NOMO-1 (cell line): ENCODE data around the gene CEP63.
"Not testable (repeated sequence)": the region's sequence is repeated elsewhere in the genome, so short reads cannot be mapped to it uniquely, and the experiment has no call there.

ENCODE experiments used
- DNase-seq, 2 experiments: peaks; one replicate each; lab custom pipeline; 2025; ENCODE audit not compliant: unreplicated experiment in 2 of 2; lab: John Stamatoyannopoulos, UW

The CEP63 gene

DNA sequence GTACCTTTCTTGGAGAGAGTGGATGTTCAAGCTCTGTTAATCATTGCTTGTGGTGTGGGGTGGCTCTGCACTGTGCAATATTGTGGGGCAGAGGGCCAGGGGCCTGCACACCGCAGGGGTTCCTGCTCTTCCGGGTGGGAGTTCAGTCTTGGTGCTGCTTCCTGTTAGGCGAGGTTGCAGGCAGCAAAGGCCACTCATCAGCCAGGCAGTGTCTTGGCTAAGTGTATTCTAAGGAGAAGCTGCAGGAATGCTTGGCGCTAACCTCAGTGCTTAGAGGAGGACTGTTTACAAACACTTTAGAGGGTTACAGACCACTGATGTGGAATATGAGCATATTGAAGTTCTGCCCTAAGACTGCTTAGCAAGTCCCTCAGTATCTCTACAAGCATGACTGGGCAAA is 81.7 kb downstream of the CEP63 start:
- no peak for DNase-seq

DNA sequence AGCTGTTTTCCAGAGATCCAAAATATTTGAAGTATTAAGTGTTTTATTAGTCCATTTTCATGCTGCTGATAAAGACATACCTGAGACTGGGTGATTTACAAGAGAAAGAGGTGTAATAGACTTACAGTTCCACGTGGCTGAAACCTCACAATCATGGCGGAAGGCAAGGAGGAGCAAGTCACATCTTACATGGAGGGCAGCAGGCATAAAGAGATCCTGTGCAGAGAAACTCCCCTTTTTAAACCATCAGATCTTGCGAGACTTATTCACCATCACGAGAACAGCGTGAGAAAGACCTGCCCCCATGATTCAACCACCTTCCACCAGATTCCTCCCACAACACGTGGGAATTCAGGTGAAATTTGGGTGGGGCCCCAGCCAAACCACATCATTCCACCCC is 82.9 kb downstream of the CEP63 start:
- no peak for DNase-seq

DNA sequence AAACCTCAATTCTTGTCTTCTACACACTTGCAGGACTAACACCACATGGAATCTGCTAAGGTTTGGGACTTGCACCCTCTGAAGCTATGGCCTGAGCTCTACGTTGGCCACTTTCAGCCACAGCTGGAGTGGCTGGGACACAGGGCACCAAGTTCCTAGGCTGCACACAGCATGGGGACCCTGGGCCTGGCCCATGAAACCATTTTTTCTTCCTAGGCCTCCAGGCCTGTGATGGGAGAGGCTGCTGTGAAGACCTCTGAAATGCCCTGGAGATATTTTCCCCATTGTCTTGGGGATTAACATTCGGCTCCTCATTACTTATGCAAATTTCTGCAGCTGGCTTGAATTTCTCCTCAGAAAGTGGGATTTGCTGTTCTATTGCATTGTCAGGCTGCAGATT is 84.0 kb downstream of the CEP63 start:
- DNase-seq, result not testable (repeated sequence)

DNA sequence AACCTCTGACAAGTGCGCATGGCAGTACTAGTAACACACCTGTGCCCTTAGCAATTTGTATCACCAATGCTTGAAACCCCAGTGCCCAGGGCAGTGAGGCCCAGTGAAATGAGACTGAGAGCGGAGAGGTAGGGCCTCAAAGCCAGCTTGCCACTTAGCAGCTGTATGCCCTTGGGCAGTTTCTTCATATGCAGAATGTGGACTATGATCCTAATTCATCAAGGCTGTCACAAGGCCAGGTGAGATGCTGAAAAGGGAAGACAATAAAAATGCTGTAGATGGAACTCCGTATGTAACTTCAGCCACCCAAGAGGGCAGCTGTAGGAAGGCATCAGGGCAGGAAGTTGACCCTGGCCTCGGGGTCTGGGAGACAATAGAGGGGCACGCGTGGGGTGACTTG is 90.6 kb downstream of the CEP63 start:
- no peak for DNase-seq

DNA sequence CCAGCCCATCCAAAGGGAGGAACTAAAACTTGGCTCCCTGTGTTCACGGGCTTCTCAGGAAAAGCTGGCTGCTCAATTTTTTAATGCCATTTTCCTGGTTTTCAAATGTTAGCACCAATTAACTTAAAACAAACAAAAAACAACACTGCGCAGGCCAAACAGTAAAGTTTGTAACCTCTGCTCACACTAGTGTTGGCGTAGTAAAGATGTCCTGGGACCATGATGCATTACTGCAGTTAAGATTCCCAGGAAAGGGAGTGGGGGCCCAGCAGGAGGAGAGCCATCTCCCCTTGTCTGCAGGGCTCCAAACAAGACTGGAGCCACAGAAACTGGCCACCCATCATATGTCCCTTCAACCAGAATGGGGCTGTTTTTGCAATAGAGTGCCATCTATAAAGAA is 91.0 kb downstream of the CEP63 start:
- no peak for DNase-seq

DNA sequence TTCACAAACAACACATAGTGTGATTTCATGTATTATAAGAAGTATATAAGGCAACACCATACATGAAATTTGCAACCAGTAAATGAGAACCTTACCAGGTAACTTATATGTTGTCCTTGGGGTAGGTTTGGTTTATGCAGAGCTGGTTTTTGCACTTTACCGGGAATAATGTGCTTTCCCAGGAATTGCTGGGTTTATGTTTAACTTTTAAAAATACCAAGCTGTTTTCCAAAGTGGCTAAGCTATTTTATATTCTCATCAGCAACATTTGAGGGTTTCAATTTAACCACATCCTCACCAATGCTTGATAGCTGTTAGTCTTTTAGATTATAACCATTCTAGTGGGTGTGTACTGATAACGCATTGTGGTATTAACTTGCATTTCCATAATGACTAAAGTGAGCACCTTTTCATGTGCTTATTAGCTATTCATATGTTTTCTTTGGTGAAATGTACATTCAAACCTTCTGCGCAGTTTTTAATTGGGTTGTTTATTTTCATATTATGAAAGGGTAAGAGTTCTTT is 93.3 kb downstream of the CEP63 start:
- DNase-seq, result no peak

DNA sequence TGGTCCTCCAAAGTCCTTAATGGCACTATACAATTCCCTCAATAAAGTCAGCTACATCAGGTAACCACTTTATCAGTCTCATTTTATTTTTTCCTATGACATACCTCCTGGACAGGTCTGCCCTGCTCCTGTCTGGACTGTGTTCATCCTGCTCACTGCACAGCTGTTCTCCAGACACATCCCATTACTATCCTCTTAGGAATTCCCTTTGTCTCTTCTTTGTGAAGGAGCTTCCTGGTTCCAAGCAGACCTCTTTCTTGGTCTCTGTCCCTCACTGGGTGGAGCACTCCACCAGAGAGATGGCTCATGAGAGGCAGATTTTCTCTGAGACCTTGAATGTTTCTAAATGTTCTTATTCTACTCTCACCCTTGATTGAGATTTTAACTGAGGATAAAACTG is 104.9 kb downstream of the CEP63 start:
- no peak for DNase-seq

DNA sequence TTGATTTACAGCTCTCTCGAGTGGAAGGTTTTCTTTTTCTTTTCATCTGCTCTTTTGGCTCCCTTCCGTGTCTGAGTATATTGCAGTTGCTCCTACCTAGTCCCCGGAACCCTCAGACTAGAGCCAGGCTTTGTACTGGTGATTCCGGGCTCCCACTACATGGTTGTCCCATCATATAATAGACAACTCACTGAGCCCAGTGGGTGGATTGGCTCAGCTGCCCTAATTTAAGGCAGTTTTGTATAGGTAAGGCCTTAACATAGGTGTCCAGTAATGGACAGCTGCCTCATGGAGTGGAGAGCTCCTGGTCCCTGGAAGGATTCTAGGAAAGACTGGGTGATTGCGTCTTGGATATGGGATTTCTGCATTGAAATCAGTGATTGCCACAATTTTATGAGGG is 106.9 kb downstream of the CEP63 start:
- no peak for DNase-seq

DNA sequence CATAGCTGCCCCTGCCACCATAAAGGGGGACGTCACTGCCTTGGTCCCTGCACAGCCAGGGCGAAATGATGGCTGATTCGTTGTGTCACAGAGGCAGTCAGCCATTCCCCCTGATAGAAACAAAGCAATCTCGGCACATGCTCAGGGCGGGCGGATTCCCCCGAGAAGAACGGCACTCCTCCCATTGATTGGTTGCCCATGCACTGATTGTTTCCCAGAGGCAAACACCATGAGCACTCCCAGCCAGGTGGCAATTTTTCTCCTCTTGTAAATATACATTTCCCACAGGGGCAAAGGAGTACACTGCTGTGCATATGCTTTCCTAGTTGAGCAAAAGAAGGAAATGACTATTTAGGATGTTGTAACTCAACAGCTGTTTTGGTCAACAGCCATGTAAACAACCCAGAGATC is 108.5 kb downstream of the CEP63 start:
- no peak for DNase-seq

DNA sequence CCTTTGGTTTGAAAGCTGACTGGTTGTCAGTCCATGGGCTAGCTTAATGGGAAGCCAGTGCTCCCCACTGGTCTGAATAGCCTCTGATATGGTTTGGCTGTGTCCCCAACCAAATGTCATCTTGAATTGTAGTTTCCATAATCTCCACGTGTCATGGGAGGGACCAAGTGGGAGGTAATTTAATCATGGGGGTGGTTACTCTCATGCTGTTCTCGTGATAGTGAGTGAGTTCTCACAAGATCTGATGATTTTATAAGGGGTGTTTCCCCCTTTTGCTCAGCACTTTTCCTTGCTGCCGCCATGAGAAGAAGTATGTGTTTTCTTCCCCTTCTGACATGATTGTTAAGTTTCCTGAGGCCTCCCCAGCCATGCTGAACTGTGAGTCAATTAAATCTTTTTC is 109.1 kb downstream of the CEP63 start:
- not testable (repeated sequence) for DNase-seq

DNA sequence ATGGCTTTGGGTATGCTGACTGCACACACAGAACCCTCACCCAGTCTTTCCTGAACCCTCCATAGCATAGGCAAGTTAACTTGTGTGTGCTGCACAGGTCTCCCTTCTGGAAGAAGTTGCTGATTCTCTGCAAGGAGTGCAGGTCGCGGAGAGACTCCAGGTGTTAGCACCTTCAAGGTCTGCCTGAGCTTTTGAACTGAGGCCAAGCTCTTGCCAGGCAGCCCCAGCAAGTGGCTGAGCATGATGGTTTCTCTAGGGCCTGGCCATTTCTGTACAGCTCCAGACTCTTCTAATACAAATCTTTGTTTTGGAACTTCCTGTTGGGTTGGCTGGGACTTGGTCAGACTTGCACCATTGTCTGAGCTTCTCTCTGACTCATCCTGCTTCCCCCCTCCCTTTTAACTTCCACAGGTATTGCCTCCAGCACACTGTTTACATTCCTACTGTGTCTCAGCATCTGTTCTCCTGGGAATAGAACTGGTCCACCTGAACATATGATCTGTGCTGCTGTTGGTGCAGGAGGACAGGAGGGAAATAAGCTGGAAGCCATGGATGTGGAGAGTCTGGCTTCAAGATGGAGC is 111.6 kb downstream of the CEP63 start:
- peak in 1 of 2 experiments; percentile 7 for DNase-seq

DNA sequence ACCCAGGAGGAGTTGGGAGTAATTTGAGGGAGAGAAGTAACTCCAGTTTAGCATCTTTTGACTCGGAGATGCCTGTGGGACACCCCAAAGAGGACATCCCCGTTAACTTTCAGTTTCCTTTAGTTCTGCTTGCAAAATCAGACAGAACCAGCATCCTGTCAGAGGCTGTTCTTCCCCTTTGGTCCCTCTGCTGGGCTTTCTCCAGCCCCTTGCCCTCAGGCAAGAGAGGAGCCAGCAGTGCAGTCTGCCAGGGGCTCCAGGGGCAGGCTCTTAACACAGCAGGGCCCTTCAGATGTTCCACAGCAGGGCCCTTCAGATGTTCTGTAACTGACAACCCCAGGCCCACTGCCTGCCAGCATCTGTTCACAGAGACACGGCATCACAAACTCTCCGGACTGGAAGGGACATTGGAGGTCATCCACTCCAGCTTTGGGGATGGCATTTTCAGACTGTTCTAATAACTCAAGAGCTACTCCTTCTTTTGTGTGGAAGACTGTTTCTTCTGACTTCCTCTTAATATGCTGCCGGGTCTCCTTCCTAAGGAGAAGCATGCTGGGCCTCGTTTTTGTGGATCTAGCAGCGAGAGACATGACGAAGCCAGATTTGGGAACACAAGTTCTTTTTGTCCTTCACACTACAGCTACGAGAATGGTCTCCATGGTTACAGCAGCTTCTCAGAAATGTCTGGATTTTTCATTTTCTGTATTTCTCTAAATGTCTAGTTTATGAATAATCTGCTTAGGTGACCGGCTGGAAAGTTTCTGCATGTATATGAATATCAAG is 113.1 kb downstream of the CEP63 start:
- DNase-seq, result no peak

DNA sequence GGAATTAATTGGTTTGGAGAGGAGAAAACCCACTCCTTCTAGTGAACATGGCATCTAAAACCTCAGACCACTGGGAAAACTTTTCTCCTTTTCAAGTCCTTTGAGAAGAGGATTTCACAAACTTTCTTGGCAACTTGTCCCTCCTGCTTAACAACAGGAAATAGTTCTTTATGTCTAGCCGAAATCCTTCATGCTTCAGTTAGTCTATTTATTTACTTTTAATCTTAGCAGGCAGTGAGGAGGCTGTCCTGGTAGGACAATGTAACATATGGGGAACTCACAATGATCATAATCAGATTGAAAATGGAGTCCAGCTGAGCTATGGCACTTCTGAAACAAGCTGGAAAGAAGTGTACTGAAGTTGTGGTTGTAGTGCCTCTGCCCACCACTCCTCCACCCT is 114.3 kb downstream of the CEP63 start:
- no peak for DNase-seq

DNA sequence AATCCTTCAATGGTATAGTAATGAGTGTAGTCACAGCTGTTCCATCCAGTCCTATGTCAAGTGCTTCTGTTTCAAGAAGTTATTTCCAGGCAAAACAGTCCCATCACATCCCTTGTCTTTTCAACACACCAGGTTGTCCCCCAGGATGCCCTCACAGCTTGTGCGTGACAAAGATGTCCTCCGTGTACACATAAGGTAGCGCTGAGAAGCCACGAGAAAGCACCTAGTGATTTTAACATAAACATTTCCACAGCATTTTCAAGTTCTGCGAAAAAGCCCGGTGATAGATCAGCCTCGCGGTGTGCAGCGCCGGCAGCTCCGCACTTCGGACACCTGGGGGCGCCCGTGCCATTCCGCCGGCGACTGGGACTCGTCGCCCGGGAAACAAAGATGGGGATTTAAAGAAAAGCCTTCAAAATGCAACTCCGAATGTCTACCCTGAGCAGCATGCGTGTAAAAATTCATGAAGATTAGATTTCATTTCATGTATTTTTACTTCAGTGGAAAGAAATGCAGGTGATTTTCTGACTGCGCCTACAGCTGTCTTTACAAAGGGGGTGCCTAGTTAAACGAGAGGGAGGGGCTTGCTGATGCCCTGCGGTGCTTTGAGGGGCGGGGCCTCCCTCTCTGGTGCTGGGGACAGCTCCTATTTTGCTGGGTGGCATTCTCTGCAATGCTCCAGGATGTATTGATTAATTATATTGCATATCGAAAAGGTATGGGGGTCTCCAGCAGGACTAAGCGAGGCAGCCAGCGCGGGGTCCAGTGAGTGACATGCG is 115.0 kb downstream of the CEP63 start:
- peak; percentile 42 to 74 for DNase-seq

DNA sequence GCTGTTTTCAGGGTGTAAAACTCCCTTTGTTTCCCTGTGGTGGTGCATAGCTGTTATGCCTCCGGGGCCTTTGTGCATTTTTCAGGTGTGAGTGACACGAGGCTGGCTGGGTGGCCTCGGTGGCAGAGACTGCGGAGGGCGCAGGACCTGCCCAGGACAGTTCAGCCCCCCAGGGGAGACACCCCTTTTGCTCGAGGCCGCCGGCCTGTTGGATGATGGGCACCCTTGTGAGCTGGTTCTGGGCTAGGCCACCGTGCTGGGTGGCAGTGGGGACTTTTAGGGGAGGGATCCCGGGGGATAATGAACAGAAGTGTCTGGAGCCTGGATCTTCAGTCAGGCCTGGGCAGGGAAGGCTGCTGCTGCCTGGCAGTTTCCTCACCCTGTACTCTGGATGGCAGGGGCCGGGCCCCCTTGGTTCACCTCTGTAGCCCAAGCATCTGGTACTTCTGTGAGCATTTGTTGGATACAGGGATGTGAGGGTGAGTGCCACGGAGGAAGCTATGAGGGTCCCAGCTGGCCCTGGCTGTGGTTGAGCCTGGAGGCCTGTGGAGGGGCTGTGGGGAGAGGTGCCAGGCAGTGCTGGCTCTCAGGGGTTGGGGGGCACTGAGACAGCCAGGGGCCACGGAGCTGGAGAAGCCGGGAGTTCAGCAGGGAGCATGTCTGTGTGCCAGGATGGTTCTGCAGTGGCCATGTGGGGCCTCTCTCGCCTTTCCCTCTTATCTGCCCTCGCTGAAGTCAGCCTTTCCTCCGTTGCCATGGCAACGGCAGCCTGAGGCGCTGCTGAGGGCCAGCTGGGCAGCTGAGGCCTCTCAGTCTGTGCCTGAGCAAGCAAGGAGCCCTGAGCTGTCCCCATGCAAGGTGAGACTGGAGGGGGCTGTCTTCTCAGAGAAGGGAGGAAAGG is 115.9 kb downstream of the CEP63 start:
- DNase-seq, result no peak

DNA sequence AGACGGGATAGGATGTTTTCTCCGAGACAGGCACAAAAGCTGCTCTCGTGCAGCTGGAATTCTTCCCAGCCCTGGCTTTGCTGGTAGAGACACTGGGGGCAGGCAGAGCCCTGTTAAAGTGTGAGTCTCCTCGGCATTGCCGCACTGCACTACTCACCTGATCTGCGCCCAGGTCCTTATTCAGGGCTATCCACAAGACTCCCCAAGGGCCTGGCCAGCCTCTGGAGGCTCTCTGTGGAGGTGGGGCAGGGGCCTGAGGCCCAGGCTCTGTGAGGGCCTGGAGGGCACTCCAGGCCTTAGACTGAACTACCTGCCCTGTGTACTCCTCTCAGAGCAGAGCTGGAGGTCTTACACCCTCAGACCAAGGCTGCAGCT is 116.6 kb downstream of the CEP63 start:
- DNase-seq, result no peak

DNA sequence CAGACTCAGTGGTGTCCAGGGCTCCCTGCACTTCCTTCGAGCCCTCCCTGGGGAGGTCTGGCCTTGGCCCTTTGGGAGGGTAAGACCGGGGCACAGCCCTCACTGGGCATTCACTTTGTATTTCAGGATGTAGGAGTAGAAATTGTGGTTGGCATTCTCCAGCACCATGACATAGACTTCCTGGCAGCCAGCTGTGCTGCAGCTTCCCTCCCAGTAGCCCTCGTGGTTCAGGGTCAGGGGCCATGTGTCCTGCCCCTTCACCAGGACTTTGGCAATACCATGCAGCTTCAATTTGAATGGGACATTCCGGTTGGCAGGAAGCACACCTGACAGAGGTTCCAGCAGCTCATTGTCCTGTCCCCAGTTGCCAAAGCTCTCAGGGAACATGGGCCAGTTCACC is 117.6 kb downstream of the CEP63 start:
- DNase-seq, result no peak

DNA sequence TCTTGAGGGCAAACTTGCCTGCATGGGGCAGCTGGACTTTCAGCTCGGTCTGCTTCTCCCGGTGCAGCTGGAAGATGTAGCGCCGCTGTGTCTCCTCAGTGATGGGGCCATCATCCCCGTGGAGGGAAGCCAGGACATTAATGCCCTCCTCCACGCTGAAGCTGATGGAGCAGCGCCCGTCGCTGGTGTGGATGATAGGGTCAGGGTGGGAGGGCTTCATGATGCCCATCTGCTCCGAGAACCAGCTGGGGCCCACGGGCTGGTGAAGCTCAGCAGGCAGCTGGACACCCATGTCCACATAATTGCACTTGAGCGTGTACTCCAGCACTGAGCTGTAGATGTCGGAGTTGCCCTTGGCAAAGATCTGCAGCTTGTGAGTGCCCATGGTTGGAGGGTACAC is 118.1 kb downstream of the CEP63 start:
- DNase-seq, result no peak

DNA sequence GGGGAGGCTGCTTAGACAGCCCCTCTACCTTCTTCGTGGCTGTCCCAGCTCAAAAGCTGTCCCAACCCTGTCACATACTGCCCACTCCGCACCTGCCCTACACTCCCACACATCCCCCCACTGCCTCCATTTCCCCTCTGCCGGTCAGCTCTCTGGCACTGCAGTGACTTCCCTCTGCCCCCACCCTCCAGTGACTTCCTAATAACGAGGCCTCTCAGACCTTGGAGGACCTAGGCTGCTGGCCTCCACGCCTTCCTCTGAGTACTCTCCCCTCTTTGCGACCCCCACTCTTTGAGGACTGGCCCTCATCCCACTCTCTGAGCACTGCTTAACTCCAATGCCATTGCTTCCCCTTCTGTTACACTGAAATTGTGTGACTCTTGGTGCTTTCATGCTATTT is 119.7 kb downstream of the CEP63 start:
- no peak for DNase-seq
